GM12872 (cell line): ENCODE measurements around the gene TMOD3.

Experiments
- TF ChIP-seq, protein P1 (sequence below): IDR thresholded peaks from 3 replicates; pipeline ENCODE4 v1.5.1; 2011; ENCODE audit warnings: low read depth, mild to moderate bottlenecking, low read length, moderate library complexity; ENCODE audit not compliant: insufficient read depth

Gene TMOD3

GRCh38 chr15:51844747-51845426 is 15.4 kb downstream of the TMOD3 start:
- TF ChIP-seq, protein P1, sequence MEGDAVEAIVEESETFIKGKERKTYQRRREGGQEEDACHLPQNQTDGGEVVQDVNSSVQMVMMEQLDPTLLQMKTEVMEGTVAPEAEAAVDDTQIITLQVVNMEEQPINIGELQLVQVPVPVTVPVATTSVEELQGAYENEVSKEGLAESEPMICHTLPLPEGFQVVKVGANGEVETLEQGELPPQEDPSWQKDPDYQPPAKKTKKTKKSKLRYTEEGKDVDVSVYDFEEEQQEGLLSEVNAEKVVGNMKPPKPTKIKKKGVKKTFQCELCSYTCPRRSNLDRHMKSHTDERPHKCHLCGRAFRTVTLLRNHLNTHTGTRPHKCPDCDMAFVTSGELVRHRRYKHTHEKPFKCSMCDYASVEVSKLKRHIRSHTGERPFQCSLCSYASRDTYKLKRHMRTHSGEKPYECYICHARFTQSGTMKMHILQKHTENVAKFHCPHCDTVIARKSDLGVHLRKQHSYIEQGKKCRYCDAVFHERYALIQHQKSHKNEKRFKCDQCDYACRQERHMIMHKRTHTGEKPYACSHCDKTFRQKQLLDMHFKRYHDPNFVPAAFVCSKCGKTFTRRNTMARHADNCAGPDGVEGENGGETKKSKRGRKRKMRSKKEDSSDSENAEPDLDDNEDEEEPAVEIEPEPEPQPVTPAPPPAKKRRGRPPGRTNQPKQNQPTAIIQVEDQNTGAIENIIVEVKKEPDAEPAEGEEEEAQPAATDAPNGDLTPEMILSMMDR = no peak

DNA sequence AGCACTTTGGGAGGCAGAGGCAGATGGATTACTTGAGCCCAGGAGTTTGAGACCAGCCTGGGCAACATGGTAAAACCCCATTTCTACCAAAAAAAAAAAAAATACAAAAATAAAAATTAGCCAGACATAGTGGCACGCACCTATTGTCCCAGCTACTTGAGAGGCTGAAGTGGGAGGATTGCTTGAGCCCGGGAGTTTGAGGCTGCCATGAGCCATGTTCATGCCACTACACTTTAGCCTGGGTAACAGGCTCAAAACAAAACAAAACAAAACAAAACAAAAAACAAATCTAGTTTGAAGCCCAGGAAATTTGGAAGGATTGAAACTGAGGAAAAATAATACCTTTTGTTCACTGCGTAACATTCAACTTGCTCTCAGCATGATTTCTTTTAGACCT is 16.6 kb downstream of the TMOD3 start:
- TF ChIP-seq, protein P1 = no peak

GRCh38 chr15:51846463-51847230 is 17.2 kb downstream of the TMOD3 start:
- TF ChIP-seq, protein P1 = no peak

GRCh38 chr15:51848811-51849210 is 19.4 kb downstream of the TMOD3 start:
- TF ChIP-seq, protein P1 = no peak

GRCh38 chr15:51849860-51850259 is 20.4 kb downstream of the TMOD3 start:
- TF ChIP-seq, protein P1 = no peak

GRCh38 chr15:51853998-51854397 is 24.5 kb downstream of the TMOD3 start:
- TF ChIP-seq, protein P1 = no peak

DNA sequence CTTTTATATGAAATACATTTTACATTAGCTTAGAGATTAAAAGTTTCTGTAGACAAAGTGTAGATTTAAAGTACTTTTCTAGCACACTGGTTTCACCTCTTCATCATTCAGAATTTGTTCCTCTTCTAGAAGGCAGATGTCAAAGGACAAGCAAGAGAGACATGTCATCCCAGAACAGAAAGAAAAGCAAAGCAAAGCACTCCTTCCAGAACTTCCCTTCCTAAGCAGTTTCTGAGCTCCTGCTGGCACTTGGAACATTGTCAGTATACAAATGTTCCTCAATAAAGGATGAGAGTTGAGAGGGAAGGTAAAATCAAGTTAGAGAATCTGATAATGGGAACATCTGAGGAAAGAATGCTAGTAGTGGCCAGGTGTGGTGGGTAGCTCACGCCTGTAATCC is 26.2 kb downstream of the TMOD3 start:
- TF ChIP-seq, protein P1 = no peak
